Lower leg skin (tissue), 4 donors: ENCODE data around the gene EIF5AL1. TPM values are rescaled to one million over a fixed set of nuclear protein-coding genes. Genes with fewer than 3 reads are reported as not detected.
"Not testable (repeated sequence)": the region's sequence is repeated elsewhere in the genome, so short reads cannot be mapped to it uniquely, and the experiment has no call there.

Experiments used
- DNase-seq, 2 donors: peaks; one replicate each; pipeline ENCODE4 v3.0.0-alpha.2; 2019; ENCODE audit warnings: low spot score in 2 of 2
- H3K4me3 ChIP-seq: fragments of 200-600 bp; sonication (generic); 2 replicates; pipeline ENCODE4 v1.5.1; 2017; ENCODE audit warnings: mild to moderate bottlenecking, low read depth; ENCODE audit not compliant: poor library complexity, severe bottlenecking
- POLR2A ChIP-seq, 2 donors: fragments of 450-650 bp; IDR thresholded peaks; one replicate each; pipeline ENCODE4 v1.6.1; 2016 to 2017; ENCODE audit warnings: antibody characterized with exemption in 2 of 2, mild to moderate bottlenecking in 1 of 2, moderate library complexity in 1 of 2
- WGBS, 2 donors: methylation state at CpG; one replicate each; pipeline ENCODE4 v1.1.5; 2018; 5-methylcytosine and 5-hydroxymethylcytosine counted together
- intact Hi-C: fragments of 100-400 bp; cut with DNase I; formaldehyde crosslinking; loops from one replicate; pipeline ENCODE4 v1.15.0; 2023; ENCODE audit warnings: low total_unique reads
- total RNA-seq, 4 donors: library from RNA; depleted of rRNA; stranded (reverse); fragments of >200 nt; gene quantifications; one replicate each; pipeline ENCODE4 v1.1.0, GENCODE V29; 2016
- TF ChIP-seq, protein P1 (sequence below), 3 donors: fragments of 450-650 bp; IDR thresholded peaks; one replicate each; pipeline ENCODE4 v1.5.1; 2016; ENCODE audit warnings: antibody characterized with exemption in 3 of 3, mild to moderate bottlenecking in 3 of 3, moderate library complexity in 2 of 3

Gene EIF5AL1
- under 1 TPM in 3 of 4 donors, not detected in 1; 0.05 to 0.38 (median 0.08) TPM for total RNA-seq

DNA sequence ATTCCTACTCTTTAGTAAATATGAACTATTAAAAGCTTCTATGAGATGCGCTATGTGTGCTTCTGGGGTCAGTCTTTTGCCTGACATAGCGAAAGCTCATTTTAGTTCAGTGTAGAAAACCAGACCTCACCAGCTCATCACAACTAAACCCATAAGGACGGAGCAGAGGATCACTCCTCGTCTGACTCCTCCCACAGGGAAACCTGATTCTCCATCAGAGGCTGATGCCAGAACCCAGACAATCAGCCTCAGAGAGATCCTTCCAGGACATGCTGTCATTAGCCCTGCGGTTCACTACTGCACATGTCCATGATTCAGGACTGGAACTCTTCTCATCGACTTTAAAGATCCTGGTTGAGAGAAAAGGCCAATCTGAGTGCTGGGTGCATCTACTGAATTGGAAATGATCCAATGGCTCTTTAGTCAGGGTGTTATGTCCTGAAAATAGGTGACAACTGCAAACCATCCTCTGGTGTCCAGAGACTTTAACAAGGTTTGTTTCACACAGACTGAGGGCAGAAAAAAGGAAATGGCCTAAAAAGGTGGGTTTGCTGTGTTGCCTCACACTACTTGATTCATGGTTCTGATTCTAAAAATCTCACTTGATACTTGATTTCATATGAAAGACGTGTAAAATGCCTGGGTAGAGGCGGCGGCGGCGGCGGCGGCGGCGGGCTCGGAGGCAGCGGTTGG is at the start of gene EIF5AL1:
Gene EIF5AL1, plus strand, starts transcription at position 643 of the 693 bp plus-strand sequence. CDS start 117 bp downstream, outside the sequence.
- DNase-seq, H3K4me3 ChIP-seq, intact Hi-C loops: not testable (repeated sequence)
- 72 to 96% methylated on average over 5 to 15 of the region's 17 CpGs for WGBS, 2 donors

DNA sequence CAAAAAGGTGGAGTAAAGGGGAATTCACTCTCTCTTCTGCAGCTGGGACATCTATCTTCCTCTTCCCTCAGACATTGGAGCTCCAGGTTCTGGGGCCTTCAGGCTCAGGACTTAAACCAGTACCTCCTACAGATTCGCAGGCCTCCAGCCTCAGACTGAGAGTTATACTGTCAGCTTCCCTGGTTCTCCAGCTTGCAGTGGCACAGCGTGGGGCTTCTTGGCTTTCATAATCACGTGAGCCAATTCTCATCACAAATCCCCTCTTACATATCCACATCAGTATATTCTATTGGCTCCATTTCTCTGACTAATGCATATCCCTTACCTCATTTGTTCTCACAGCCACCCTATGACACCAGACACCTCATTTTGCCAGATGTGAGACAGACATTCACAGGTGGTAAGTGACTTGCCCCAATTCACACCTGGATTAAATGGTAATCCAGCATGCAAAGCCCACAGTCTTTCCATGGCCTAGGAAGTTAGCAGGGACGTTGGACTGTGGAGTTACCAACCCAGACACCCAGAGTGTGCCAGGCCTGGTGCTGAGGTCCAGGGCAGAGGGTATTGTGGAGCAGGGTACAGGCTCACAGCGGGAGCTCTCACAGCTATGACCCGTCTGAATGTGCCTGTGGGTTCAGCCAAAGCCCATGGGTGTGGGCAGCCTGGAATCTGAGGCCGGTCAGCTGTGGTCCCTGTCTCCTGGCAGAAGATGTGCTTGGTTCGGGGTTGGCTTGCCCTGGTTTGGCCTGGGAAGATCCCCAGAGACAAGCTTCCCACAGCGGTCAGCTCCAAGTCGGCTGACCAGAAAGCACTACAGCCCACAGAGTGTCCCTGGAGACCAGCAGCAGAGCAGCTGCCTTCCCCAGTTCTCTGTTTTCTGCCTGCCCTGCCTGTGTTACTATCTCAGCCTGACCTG is 48.5 kb upstream of the EIF5AL1 start:
- intact Hi-C loops = no loop called here
- TF ChIP-seq, protein P1, sequence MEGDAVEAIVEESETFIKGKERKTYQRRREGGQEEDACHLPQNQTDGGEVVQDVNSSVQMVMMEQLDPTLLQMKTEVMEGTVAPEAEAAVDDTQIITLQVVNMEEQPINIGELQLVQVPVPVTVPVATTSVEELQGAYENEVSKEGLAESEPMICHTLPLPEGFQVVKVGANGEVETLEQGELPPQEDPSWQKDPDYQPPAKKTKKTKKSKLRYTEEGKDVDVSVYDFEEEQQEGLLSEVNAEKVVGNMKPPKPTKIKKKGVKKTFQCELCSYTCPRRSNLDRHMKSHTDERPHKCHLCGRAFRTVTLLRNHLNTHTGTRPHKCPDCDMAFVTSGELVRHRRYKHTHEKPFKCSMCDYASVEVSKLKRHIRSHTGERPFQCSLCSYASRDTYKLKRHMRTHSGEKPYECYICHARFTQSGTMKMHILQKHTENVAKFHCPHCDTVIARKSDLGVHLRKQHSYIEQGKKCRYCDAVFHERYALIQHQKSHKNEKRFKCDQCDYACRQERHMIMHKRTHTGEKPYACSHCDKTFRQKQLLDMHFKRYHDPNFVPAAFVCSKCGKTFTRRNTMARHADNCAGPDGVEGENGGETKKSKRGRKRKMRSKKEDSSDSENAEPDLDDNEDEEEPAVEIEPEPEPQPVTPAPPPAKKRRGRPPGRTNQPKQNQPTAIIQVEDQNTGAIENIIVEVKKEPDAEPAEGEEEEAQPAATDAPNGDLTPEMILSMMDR (IDR thresholded peaks at IDR 0.05) = no peak
- no peak for TF ChIP-seq POLR2A (IDR thresholded peaks at IDR 0.05)
- H3K4me3 ChIP-seq = no peak overlapping the region
- 70 to 82% methylated on average over 9 of the region's 10 CpGs for WGBS, 2 donors
- DNase-seq = peak in 1 of 2 donors; percentile 83

- TF ChIP-seq, protein P1 (IDR thresholded peaks at IDR 0.05) = no peak
- TF ChIP-seq POLR2A (IDR thresholded peaks at IDR 0.05) = no peak
- DNase-seq = peak in 1 of 2 donors; percentile 77
- intact Hi-C loops = no loop called here
- no peak overlapping the region for H3K4me3 ChIP-seq
- WGBS, 2 donors = 96 to 97% methylated on average over 3 of the region's 3 CpGs
Observed at GRCh38 chr10:79465341-79465740, 47.0 kb upstream of the EIF5AL1 start.

DNA sequence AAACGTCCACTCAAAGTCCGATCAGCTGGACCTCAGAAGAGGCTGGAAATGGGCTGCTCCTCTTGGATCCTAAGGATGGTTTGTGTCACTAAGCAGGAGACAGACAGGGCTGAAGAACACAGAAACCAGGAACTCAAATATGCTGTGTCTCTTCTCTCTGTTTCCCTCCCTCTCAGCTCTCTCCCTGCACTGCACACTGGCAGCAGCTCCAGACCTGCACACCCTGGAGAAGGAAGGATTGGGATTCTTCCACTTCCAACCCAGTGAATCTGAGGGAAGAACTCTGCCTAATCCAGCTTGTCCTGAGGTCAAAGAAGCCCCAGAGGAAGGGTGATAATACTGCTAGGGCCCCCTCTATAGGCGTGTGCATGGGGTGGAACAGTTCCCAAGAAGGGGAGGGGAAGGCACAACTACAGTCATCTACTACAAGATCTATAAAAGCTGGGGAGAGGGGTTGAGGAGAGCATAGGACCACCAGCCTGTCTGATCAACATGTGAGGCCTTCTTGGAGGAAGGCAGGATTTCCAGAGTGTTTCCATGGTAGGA is 44.2 kb upstream of the EIF5AL1 start:
- no peak for DNase-seq
- no peak overlapping the region for H3K4me3 ChIP-seq
- WGBS, 2 donors = 74 to 85% methylated on average over 3 of the region's 3 CpGs
- intact Hi-C loops = no loop called here
- TF ChIP-seq POLR2A (IDR thresholded peaks at IDR 0.05) = no peak
- TF ChIP-seq, protein P1 (IDR thresholded peaks at IDR 0.05) = no peak

DNA sequence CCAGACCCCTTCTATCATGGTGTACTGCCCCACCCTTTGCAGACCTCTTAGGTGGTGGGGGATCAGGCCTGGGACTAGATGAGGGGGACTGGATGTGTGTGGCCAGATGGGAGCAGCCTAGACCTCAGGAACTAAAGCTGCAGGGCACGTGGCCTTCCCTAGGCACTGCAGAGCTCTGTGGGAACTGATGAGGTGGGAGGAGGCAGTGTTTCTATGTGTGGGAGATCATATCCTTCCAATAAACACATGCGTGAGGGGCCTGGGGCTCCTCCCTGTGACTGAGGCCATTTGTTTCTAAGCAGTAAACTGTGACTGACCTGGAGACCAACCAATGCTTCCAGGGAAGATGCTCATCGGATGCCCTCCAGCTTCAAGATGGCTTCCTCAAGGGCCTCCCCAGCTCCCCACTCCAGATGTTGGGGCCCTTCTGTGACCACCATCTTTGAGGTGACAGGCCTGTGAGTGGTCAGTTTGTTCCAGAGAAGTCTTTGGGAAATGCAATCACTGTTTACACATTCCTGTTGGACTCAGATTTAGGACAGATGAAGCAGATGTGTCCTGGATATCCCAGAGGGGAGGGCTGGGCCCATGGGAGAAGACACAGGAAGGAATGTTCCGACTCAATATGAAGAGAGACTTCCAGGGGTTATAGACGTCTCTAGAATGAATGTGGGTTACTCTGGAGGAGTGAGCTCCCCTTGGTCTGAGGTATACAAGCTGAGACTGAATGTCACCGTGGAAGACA is 43.3 kb upstream of the EIF5AL1 start:
- no peak for TF ChIP-seq POLR2A (IDR thresholded peaks at IDR 0.05)
- TF ChIP-seq, protein P1 (IDR thresholded peaks at IDR 0.05) = no peak
- WGBS, 2 donors = 87 to 88% methylated on average over 6 of the region's 6 CpGs
- intact Hi-C loops = no loop called here
- peak in 1 of 2 donors; percentile 59 for DNase-seq
- no peak overlapping the region for H3K4me3 ChIP-seq
